ENCODE measurements around the gene HDAC4. TPM values are rescaled to one million over a fixed set of nuclear protein-coding genes. Genes with fewer than 3 reads are reported as not detected.
A peak's percentile ranks its signal among the peaks of the same experiment; 100 is the strongest.

HDAC4 gene
- total and polyA plus RNA-seq, 9 of the 15 experiments (the other 6 are each of a cell fraction or from before 2014, with no cell fraction given), result 0.11 to 20.2 (median 4.0) TPM

DNA sequence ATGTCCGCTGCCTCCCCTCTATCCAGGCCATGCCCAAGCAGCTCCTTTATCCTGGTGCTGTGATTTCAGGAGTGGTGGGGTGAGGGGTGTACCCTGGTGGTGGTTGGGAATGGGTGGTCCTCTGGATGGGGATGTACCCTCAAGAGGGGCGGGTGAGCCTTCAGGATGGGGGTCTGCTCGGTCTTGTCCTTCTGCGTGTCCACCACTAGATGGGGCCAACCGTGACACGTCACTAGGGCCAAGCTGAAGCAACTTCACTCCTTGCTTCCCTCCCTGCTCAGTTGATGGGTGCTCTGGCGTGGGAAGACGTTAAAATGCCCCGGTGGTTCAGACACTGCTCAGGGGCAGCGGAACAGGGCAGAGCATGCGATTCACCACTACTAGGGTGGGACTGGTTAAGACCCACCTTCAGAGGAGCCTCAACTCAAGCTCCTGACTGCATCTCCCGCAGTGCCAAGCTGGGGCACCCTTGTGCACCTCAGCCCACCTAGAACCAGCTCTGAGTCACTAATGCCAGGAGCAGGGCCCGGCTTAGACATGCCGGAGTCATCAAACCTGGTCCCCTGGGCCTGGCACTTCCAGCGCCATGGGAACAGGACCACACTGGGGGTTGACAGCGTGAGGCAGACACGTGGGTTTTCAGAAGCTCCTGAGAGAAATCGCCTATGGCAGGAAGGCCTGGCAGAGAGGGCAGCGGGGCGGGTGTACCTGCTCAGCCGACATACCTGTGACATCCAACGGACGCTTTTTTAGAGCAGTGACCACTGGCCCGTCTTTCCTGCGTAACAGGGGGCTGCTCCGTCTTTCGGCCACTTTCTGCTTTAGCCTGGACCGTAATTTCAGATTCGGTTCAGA lies 256.7 kb downstream of the HDAC4 start:
- ChIA-PET POLR2A (interaction anchor here (0.5 to 0.7 kb wide), 2 partner anchors 11 to 808 kb away, joined by 3 read pairs; no protein-coding TSS in a partner anchor), CTCF (ENCODE audit: low intra/inter-chr PET ratio) (no interaction called here)
- BruUV-seq (replicated peaks), result no TSS peak
- intact Hi-C loops (cut with micrococcal nuclease), result no loop called here
- H3K27me3 ChIP-seq (ENCODE audit: control insufficient read depth in 2 of 2, insufficient read depth in 2 of 2, low read length in 2 of 2), result no peaks in the 10 kb centered on the region
- no peak overlapping the region for H3K9ac ChIP-seq (ENCODE audit: insufficient read depth in 1 of 2, low read depth in 2 of 2, low read length in 2 of 2)
- no peak overlapping the region for H3K4me2 ChIP-seq (ENCODE audit: insufficient read depth, low read length)
- no peaks in the 10 kb centered on the region for H3K9me1 ChIP-seq (ENCODE audit: control insufficient read depth, insufficient read depth, low read length)
- no peaks in the 10 kb centered on the region for H3K9me3 ChIP-seq (replicated peaks; ENCODE audit: control insufficient read depth, insufficient read depth, low read depth, low read length)
- peaks cover 10% of the 10 kb centered on the region; the same call in 1 of the 3 replicates for H3K36me3 ChIP-seq (ENCODE audit: control insufficient read depth, insufficient read depth, low read length)
- peak; percentile 75 for ATAC-seq
- DNase-seq (ENCODE audit: extremely low read depth in 1 of 4, low spot score in 3 of 4), result peak; percentile 19 to 38 (median 34)
- FAIRE-seq, result no peak
- H3K4me3 ChIP-seq, result no peak overlapping the region
- no peaks in the 10 kb centered on the region for H3K79me2 ChIP-seq (ENCODE audit: control insufficient read depth, insufficient read depth, low read length)
- no peak overlapping the region for H3K27ac ChIP-seq (ENCODE audit: extremely low read depth, low read depth, low read length)
- H2AFZ ChIP-seq (ENCODE audit: low read depth, low read length), result no peak overlapping the region
- in situ Hi-C loops (cut with MboI), result no loop called here
- WGBS (ENCODE audit: insufficient coverage, low coverage, missing lambda C conversion rate), result 92% methylated on average over 10 of the region's 29 CpGs
- H4K20me1 ChIP-seq (replicated peaks; ENCODE audit: control insufficient read depth, insufficient read depth, low read length), result 0 out of 2 replicates have a peak, but pooled peaks cover 7% of the 10 kb centered on the region
- H3K4me1 ChIP-seq (replicated peaks in 1 of 2; ENCODE audit: control insufficient read depth in 2 of 2, insufficient read depth in 2 of 2, low read length in 2 of 2), result no peaks in the 10 kb centered on the region
- TF ChIP-seq MAFK (IDR thresholded peaks at IDR 0.05; ENCODE audit: low read length) (no peak), CTCF (IDR thresholded peaks at IDR 0.05 in 2 of 3, conservative IDR thresholded peaks at IDR 0.05 in 1 of 3; ENCODE audit: insufficient read depth in 2 of 3, low read depth in 1 of 3, low read length in 3 of 3) (peak; percentile 34 to 58 (median 44); a peak in 5 of 6 replicates), POLR3G (IDR thresholded peaks at IDR 0.05; ENCODE audit: extremely low read depth, insufficient read length, insufficient replicate concordance) (no peak), POLR2AphosphoS5 (IDR thresholded peaks at IDR 0.05; ENCODE audit: control insufficient read depth, insufficient read depth, low read depth, low read length) (no peak), EHMT2 (IDR thresholded peaks at IDR 0.05) (no peak), ZKSCAN1 (IDR thresholded peaks at IDR 0.05; ENCODE audit: low read depth, low read length) (no peak), ZNF561 (CRISPR knock-in tag; conservative IDR thresholded peaks at IDR 0.05) (no peak), ZNF830 (CRISPR knock-in tag; IDR thresholded peaks at IDR 0.05) (no peak), PRPF4 (IDR thresholded peaks at IDR 0.05; ENCODE audit: insufficient read depth, low read depth, low read length, poor library complexity, severe bottlenecking) (no peak), KAT8 (IDR thresholded peaks at IDR 0.05; ENCODE audit: low read depth) (no peak), SMAD4 (CRISPR knock-in tag; conservative IDR thresholded peaks at IDR 0.05) (no peak)
- TF ChIP-seq, protein P1, sequence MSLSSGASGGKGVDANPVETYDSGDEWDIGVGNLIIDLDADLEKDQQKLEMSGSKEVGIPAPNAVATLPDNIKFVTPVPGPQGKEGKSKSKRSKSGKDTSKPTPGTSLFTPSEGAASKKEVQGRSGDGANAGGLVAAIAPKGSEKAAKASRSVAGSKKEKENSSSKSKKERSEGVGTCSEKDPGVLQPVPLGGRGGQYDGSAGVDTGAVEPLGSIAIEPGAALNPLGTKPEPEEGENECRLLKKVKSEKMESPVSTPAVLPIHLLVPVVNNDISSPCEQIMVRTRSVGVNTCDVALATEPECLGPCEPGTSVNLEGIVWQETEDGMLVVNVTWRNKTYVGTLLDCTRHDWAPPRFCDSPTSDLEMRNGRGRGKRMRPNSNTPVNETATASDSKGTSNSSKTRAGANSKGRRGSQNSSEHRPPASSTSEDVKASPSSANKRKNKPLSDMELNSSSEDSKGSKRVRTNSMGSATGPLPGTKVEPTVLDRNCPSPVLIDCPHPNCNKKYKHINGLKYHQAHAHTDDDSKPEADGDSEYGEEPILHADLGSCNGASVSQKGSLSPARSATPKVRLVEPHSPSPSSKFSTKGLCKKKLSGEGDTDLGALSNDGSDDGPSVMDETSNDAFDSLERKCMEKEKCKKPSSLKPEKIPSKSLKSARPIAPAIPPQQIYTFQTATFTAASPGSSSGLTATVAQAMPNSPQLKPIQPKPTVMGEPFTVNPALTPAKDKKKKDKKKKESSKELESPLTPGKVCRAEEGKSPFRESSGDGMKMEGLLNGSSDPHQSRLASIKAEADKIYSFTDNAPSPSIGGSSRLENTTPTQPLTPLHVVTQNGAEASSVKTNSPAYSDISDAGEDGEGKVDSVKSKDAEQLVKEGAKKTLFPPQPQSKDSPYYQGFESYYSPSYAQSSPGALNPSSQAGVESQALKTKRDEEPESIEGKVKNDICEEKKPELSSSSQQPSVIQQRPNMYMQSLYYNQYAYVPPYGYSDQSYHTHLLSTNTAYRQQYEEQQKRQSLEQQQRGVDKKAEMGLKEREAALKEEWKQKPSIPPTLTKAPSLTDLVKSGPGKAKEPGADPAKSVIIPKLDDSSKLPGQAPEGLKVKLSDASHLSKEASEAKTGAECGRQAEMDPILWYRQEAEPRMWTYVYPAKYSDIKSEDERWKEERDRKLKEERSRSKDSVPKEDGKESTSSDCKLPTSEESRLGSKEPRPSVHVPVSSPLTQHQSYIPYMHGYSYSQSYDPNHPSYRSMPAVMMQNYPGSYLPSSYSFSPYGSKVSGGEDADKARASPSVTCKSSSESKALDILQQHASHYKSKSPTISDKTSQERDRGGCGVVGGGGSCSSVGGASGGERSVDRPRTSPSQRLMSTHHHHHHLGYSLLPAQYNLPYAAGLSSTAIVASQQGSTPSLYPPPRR (CRISPR knock-in tag; IDR thresholded peaks at IDR 0.05; ENCODE audit: borderline replicate concordance), result no peak
- TF ChIP-seq, protein P2, sequence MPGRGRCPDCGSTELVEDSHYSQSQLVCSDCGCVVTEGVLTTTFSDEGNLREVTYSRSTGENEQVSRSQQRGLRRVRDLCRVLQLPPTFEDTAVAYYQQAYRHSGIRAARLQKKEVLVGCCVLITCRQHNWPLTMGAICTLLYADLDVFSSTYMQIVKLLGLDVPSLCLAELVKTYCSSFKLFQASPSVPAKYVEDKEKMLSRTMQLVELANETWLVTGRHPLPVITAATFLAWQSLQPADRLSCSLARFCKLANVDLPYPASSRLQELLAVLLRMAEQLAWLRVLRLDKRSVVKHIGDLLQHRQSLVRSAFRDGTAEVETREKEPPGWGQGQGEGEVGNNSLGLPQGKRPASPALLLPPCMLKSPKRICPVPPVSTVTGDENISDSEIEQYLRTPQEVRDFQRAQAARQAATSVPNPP (IDR thresholded peaks at IDR 0.05; ENCODE audit: borderline replicate concordance, insufficient read depth, insufficient read length), result no peak
